Neuronal stem cell (in vitro differentiated cells): ENCODE measurements around the gene TCF19. TPM values are rescaled to one million over a fixed set of nuclear protein-coding genes. Genes with fewer than 3 reads are reported as not detected.

Experiments
- DNase-seq: peaks from one replicate; pipeline ENCODE4 v3.0.0-alpha.2; 2013; ENCODE audit warnings: low spot score
- H2AFZ ChIP-seq: one replicate; pipeline ENCODE4 v1.6.1; 2013; ENCODE audit warnings: mild to moderate bottlenecking, low read length, inconsistent platforms
- H2AK5ac ChIP-seq: 2 replicates; pipeline ENCODE4 v1.6.1; 2013; ENCODE audit warnings: low read depth, mild to moderate bottlenecking, inconsistent platforms, low read length, moderate library complexity, mixed read lengths
- H2BK120ac ChIP-seq: 2 replicates; pipeline ENCODE4 v1.6.1; 2013; ENCODE audit warnings: low read depth, mild to moderate bottlenecking, inconsistent platforms, low read length, moderate library complexity, mixed read lengths
- H2BK12ac ChIP-seq: one replicate; pipeline ENCODE4 v1.6.1; 2013; ENCODE audit warnings: low read length, inconsistent platforms
- H2BK15ac ChIP-seq: 2 replicates; pipeline ENCODE4 v1.6.1; 2013; ENCODE audit warnings: mild to moderate bottlenecking, low read length, inconsistent platforms, mixed read lengths
- H2BK5ac ChIP-seq: one replicate; pipeline ENCODE4 v1.6.1; 2013; ENCODE audit warnings: inconsistent platforms, mild to moderate bottlenecking, low read length, moderate library complexity
- H3K14ac ChIP-seq: one replicate; pipeline ENCODE4 v1.6.1; 2013; ENCODE audit warnings: low read length, inconsistent platforms
- H3K18ac ChIP-seq: 2 replicates; pipeline ENCODE4 v1.6.1; 2013; ENCODE audit warnings: low read length, inconsistent platforms
- H3K23ac ChIP-seq: 2 replicates; pipeline ENCODE4 v1.6.1; 2013; ENCODE audit warnings: low read depth, mild to moderate bottlenecking, mixed read lengths, low read length, inconsistent platforms; ENCODE audit not compliant: poor library complexity
- H3K27ac ChIP-seq: replicated peaks from 3 replicates; pipeline ENCODE4 v1.5.1; 2013; ENCODE audit warnings: low read length, inconsistent platforms
- H3K27me3 ChIP-seq, 3 experiments: 2 replicates each; pipeline ENCODE4 v1.6.1; 2013; ENCODE audit warnings: low read length in 3 of 3, mild to moderate bottlenecking in 2 of 3, inconsistent platforms in 1 of 3, low read depth in 1 of 3, mixed read lengths in 1 of 3, moderate library complexity in 1 of 3; ENCODE audit not compliant: control insufficient read depth in 3 of 3, insufficient read depth in 3 of 3
- H3K36me3 ChIP-seq, 2 donors: replicated peaks in 1 of 2; 2 replicates each; pipeline ENCODE4 v1.6.1; 2013; ENCODE audit warnings: low read length in 2 of 2; ENCODE audit not compliant: control insufficient read depth in 2 of 2, insufficient read depth in 2 of 2
- H3K4ac ChIP-seq: 2 replicates; pipeline ENCODE4 v1.6.1; 2013; ENCODE audit warnings: inconsistent platforms, mild to moderate bottlenecking, low read length, moderate library complexity
- H3K4me1 ChIP-seq, 2 donors: 1 replicate in 1 of 2; 2 replicates in 1 of 2; pipeline ENCODE4 v1.6.1; 2013; ENCODE audit warnings: low read length in 2 of 2, low read depth in 1 of 2; ENCODE audit not compliant: control insufficient read depth in 2 of 2, insufficient read depth in 1 of 2
- H3K4me2 ChIP-seq: one replicate; pipeline ENCODE4 v1.6.1; 2013; ENCODE audit warnings: mild to moderate bottlenecking, low read length, inconsistent platforms; ENCODE audit not compliant: insufficient read depth, poor library complexity, severe bottlenecking
- H3K4me3 ChIP-seq, 2 donors: 2 replicates each; pipeline ENCODE4 v1.5.1; 2013; ENCODE audit warnings: low read length in 2 of 2, mild to moderate bottlenecking in 2 of 2, inconsistent platforms in 1 of 2, moderate library complexity in 1 of 2
- H3K79me1 ChIP-seq: one replicate; pipeline ENCODE4 v1.6.1; 2013; ENCODE audit warnings: low read depth, mild to moderate bottlenecking, inconsistent platforms, low read length, moderate library complexity
- H3K9ac ChIP-seq: one replicate; pipeline ENCODE4 v1.6.1; 2013; ENCODE audit warnings: mild to moderate bottlenecking, low read depth, low read length, inconsistent platforms; ENCODE audit not compliant: poor library complexity
- H3K9me3 ChIP-seq, 2 donors: replicated peaks in 1 of 2; 2 replicates each; pipeline versions ENCODE3 to v1.6.1; 2013; ENCODE audit warnings: low read length in 2 of 2, mild to moderate bottlenecking in 2 of 2, inconsistent platforms in 1 of 2, low read depth in 1 of 2, mixed read lengths in 1 of 2, moderate library complexity in 1 of 2; ENCODE audit not compliant: control insufficient read depth in 2 of 2, insufficient read depth in 1 of 2
- H4K8ac ChIP-seq: one replicate; pipeline ENCODE4 v1.6.1; 2013; ENCODE audit warnings: low read depth, mild to moderate bottlenecking, inconsistent platforms, low read length, moderate library complexity
- H4K91ac ChIP-seq: one replicate; pipeline ENCODE4 v1.6.1; 2013; ENCODE audit warnings: low read length, low read depth, mild to moderate bottlenecking, inconsistent platforms; ENCODE audit not compliant: poor library complexity
- WGBS, 2 donors: extraction: QIAGEN DNeasy Blood & Tissue Kit; methylation state at CpG; one replicate each; pipeline ENCODE4 v1.1.7; 2013; ENCODE audit warnings: missing lambda C conversion rate in 2 of 2, mixed read lengths in 1 of 2; ENCODE audit not compliant: insufficient read length in 2 of 2, insufficient replicate concordance in 1 of 2; ENCODE audit errors: extremely low coverage in 2 of 2; 5-methylcytosine and 5-hydroxymethylcytosine counted together
- small RNA-seq: library from polyadenylated mRNA; stranded (forward); fragments of <200 nt; extraction: miRNeasy Mini kit (QIAGEN cat#:217004); gene quantifications from one replicate; pipeline ENCODE3, GENCODE V24; 2013; ENCODE audit not compliant: insufficient read depth

TCF19 gene

GRCh38 chr6:31209137-31209536, 50.7 kb downstream of the TCF19 start:
- no peaks in the 10 kb centered on the region for H3K27me3 ChIP-seq
- no peak overlapping the region for H2BK5ac ChIP-seq
- no peak overlapping the region for H3K14ac ChIP-seq
- H4K8ac ChIP-seq = no peak overlapping the region
- no peak overlapping the region for H3K27ac ChIP-seq
- peaks cover 1 to 18% of the 10 kb centered on the region in 2 donors for H3K4me1 ChIP-seq
- no peaks in the 10 kb centered on the region for H3K79me1 ChIP-seq
- H3K4me3 ChIP-seq = no peak overlapping the region
- no peak for DNase-seq
- H3K4ac ChIP-seq = no peak overlapping the region
- no CpG with 5 or more reads among the region's 2 CpGs for WGBS, 2 donors
- no peak overlapping the region for H4K91ac ChIP-seq
- no peak overlapping the region for H2BK120ac ChIP-seq
- H2BK12ac ChIP-seq = no peak overlapping the region
- H2AFZ ChIP-seq = no peak overlapping the region
- no peak overlapping the region for H3K9ac ChIP-seq
- no peak overlapping the region for H2AK5ac ChIP-seq
- H2BK15ac ChIP-seq = no peak overlapping the region
- H3K18ac ChIP-seq = no peak overlapping the region
- H3K4me2 ChIP-seq = no peak overlapping the region
- H3K36me3 ChIP-seq = no peaks in the 10 kb centered on the region
- H3K23ac ChIP-seq = no peak overlapping the region
- H3K9me3 ChIP-seq = no peaks in the 10 kb centered on the region

GRCh38 chr6:31210123-31210522, 51.7 kb downstream of the TCF19 start:
- Histone ChIP-seq H3K9ac (no peak overlapping the region), H3K23ac (no peak overlapping the region), H3K4me3 (no peak overlapping the region), H2BK12ac (no peak overlapping the region), H3K79me1 (no peaks in the 10 kb centered on the region), H3K9me3 (no peaks in the 10 kb centered on the region), H3K36me3 (no peaks in the 10 kb centered on the region), H2AFZ (no peak overlapping the region), H4K91ac (no peak overlapping the region), H3K4ac (no peak overlapping the region), H2BK5ac (no peak overlapping the region), H2BK15ac (no peak overlapping the region), H4K8ac (no peak overlapping the region), H3K18ac (no peak overlapping the region), H3K27ac (no peak overlapping the region), H3K14ac (no peak overlapping the region), H2AK5ac (no peak overlapping the region), H3K4me2 (no peak overlapping the region), H2BK120ac (no peak overlapping the region), H3K27me3 (no peaks in the 10 kb centered on the region), H3K4me1 (peaks cover 1 to 21% of the 10 kb centered on the region in 2 donors)
- no CpG with 5 or more reads among the region's 6 CpGs for WGBS, 2 donors
- DNase-seq = no peak

GRCh38 chr6:31210741-31211532, 52.5 kb downstream of the TCF19 start:
- H3K9me3 ChIP-seq = no peaks in the 10 kb centered on the region
- H3K27ac ChIP-seq = no peak overlapping the region
- no peak overlapping the region for H3K4ac ChIP-seq
- no peaks in the 10 kb centered on the region for H3K27me3 ChIP-seq
- no peak overlapping the region for H3K23ac ChIP-seq
- no peak for DNase-seq
- H2BK120ac ChIP-seq = no peak overlapping the region
- H3K4me2 ChIP-seq = no peak overlapping the region
- H2AFZ ChIP-seq = peak overlapping the region; percentile 25
- no peak overlapping the region for H2BK5ac ChIP-seq
- no peak overlapping the region for H3K4me3 ChIP-seq
- H4K91ac ChIP-seq = no peak overlapping the region
- H2BK15ac ChIP-seq = no peak overlapping the region
- H3K79me1 ChIP-seq = no peaks in the 10 kb centered on the region
- H3K36me3 ChIP-seq = no peaks in the 10 kb centered on the region
- H2BK12ac ChIP-seq = no peak overlapping the region
- H3K4me1 ChIP-seq = peaks cover 1 to 21% of the 10 kb centered on the region in 2 donors
- no peak overlapping the region for H2AK5ac ChIP-seq
- H3K14ac ChIP-seq = no peak overlapping the region
- H3K9ac ChIP-seq = no peak overlapping the region
- no peak overlapping the region for H3K18ac ChIP-seq
- no CpG with 5 or more reads among the region's 5 CpGs for WGBS, 2 donors
- no peak overlapping the region for H4K8ac ChIP-seq

Small RNA genes lying within 50 kb of the gene (small RNA-seq; reads per million reads assigned to genes)
- not detected for gene POLR2LP1
